ENCODE data around the gene UGT1A7.
"Not testable (repeated sequence)": the region's sequence is repeated elsewhere in the genome, so short reads cannot be mapped to it uniquely, and the experiment has no call there.

UGT1A7 gene

GRCh38 chr2:233681521-233682099, at the start of gene UGT1A7:
TSS of gene UGT1A7 (plus strand) at chr2:233681901. CDS start at chr2:233681938, 37 bp downstream.
- no peak for DNase-seq

DNA sequence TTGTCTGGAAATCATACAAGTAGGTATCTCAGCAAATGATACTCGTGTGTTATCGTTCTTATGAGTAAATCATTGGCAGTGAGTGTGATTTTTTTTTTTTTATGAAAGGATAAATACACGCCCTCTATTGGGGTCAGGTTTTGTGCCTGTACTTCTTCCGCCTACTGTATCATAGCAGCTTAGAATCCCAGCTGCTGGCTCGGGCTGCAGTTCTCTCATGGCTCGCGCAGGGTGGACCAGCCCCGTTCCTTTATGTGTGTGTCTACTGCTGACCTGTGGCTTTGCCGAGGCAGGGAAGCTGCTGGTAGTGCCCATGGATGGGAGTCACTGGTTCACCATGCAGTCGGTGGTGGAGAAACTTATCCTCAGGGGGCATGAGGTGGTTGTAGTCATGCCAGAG, 45.4 kb upstream of the UGT1A7 start, which contains the start of gene UGT1A10:
Gene UGT1A10, plus strand, starts transcription at position 143 of the 400 bp plus-strand sequence. Its CDS starts 75 bp downstream, at position 218.
- not testable (repeated sequence) for DNase-seq

- no peak for DNase-seq
Observed at GRCh38 chr2:233638836-233639235, 42.9 kb upstream of the UGT1A7 start.

- no peak for DNase-seq
Observed at GRCh38 chr2:233639860-233640259, 41.8 kb upstream of the UGT1A7 start.

- no peak for DNase-seq
Observed at GRCh38 chr2:233643128-233643527, 38.6 kb upstream of the UGT1A7 start.

- not testable (repeated sequence) for DNase-seq
Observed at GRCh38 chr2:233646033-233646432, 35.7 kb upstream of the UGT1A7 start.

GRCh38 chr2:233650981-233651380, 30.7 kb upstream of the UGT1A7 start:
- DNase-seq: no peak

- no peak for DNase-seq
Observed at GRCh38 chr2:233651430-233651829, 30.3 kb upstream of the UGT1A7 start.

- no peak for DNase-seq
Observed at GRCh38 chr2:233654501-233654900, 27.2 kb upstream of the UGT1A7 start.

DNA sequence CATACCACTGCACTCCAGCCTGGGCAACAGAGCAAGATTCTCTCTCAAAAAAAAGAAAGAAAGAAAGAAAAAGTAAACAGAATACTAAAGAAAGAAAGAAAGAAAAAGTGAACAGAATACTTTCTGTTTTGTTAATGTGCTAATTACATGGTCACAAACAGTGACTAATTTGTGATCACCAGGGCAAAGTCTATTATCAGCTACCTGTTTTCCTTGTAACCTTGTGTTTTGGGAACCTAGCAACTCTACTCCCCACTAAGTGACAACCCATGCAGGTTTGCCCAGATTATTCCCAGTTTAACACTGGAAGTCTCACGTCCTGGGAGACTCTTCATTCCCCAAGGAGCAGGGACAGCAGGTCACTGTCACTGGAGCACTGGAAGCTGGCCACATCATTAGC, 26.7 kb upstream of the UGT1A7 start:
- DNase-seq: no peak

GRCh38 chr2:233655943-233656342, 25.8 kb upstream of the UGT1A7 start:
- DNase-seq: not testable (repeated sequence)

DNA sequence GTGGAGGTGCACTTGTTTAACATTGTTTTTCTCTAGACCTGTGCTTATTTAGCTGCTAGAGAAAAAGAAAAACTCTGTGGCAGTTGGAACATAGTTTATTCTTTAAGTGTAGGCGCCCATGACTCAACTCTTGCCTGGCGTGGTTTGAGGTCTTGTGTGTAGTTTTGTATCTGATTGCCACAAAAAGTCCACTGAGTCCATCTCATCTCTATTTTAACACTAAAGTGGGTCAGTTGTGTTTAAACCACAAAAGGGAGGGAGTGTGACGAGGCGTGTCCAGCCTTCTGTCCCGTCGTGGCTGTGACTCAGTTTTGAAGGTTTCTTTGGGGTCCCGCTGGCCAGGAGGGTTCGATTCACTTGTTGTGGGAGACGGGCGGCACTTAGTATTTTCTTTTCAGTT, 25.3 kb upstream of the UGT1A7 start:
- DNase-seq: no peak

DNA sequence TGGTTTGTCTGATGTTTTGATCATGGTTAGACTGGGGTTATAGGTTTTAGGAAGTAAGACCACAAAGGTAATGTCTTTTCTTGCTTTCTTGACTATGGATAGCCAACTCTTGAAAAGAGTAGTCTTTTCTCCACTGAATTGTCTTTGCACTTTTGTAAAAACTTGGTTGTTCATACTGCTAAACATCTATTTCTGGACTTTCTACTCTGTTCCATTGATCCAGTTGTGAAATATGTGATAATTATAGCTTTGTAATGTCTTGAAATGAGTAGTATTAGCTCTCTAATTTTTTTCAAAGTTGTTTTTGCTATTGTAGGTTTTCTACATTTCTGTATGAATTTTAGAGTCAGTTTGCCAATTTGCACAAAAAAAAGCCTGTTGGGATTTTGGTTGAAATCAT, 23.1 kb upstream of the UGT1A7 start:
- no peak for DNase-seq

- no peak for DNase-seq
Observed at GRCh38 chr2:233663911-233664310, 17.8 kb upstream of the UGT1A7 start.

- DNase-seq: no peak
Observed at GRCh38 chr2:233668605-233669260, 13.0 kb upstream of the UGT1A7 start.

- no peak for DNase-seq
Observed at GRCh38 chr2:233671290-233672161, 10.2 kb upstream of the UGT1A7 start, which contains the start of gene UGT1A9. TSS of gene UGT1A9 (plus strand) at chr2:233671898. CDS start at chr2:233671935, 37 bp downstream.

DNA sequence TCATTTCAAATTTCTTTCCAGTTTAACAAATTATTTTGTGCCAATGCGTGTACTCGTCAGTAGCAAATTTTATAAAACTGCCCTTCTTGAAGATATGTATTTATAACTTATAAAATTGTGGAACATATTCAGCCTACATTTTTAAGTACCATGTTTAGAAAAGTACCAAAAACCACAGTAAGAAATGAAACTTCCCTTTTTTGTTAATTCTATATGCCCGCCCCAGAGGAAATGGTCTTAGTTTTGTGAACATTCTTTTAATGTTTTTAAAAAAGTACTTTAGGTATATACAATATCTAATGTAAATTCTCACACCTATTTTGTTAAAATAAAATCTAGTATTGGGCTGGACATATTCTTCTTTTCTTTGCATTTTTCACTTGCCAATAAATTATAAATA, 8.8 kb upstream of the UGT1A7 start:
- no peak for DNase-seq

DNA sequence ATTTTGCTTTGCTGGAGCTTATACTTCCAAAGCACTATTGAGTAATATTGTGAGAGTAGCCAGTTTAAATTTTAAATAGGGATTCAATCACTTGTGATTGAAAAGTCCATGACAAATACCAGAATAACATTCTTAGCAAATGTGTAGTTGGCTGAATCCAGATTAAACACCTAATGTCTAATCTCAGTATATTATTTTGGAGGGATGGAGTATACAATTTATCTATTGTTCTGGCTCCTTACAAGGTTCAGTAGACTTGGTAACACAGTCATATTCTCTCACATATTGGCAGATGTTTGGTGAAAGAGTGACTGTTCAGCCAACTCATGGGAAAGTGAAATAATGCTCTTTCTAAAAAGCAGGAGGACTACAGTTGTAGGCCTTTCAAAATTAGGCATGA, 7.8 kb upstream of the UGT1A7 start:
- no peak for DNase-seq

DNA sequence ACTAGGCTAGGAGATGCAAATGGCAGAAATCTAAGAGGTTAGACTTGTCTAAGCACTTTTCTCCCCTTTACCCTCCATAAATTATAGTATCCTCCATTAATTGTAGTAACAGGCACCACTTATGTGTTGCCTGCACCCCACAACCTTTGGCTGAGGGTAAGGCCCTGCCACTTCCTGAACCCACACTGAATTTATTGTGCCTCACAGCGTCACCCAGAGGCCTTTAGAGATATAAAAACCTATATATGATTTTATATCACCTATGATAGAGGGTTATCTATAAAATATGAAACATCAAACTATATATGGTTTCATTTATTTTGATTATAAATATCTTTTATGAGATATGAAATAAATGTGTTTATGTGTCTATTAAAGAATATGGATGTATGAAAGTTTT, 7.4 kb upstream of the UGT1A7 start:
- DNase-seq: no peak

DNA sequence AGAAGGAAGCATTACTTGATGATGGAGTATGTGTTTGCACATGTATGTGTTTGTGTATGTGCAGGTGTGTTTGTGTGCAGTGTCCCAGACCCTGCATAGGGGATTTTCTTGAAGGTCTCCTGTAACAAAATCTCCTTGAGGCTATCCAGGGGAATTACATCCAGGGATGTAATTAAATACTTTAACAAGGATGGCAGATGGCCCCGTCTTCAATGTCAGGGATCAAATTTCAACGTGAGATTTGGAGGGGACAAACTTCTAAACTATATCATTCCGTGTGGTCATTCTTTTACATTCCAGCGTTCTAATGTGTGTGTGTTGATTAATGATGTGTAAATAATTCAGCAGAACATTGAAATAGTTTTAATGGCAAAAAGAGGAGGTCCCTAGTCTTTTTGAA, 6.7 kb upstream of the UGT1A7 start:
- no peak for DNase-seq

- no peak for DNase-seq
Observed at GRCh38 chr2:233676046-233676445, 5.7 kb upstream of the UGT1A7 start.

DNA sequence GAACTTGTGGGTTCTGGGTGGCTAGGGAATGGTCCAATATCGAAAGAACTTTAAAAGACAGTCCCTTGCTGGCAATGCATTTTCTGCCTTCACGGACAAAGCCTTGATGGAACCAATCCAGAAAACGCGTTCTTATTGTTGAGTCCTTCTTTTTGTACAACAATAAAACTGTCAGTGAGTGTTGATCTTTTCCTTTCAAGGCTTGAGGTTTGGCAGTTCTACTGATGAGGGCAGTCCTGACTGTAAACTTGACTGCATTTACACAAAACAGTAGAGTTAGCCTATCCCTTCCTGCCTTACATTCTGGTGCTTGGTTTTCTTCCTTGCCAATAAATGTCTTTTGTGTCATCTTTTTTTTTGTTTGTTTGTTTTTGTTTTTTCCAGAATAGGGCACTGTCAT, 2.5 kb upstream of the UGT1A7 start:
- no peak for DNase-seq

Data from anterior cingulate cortex (tissue), 58 donors.